HepG2 (cell line): ENCODE data around the gene SEBOX. TPM values are rescaled to one million over a fixed set of nuclear protein-coding genes. Genes with fewer than 3 reads are reported as not detected.

Experiments
- CBFB ChIP-seq: sonication (generic); formaldehyde crosslinking; IDR thresholded peaks from 2 replicates; pipeline ENCODE4 v1.4.0; 2020; ENCODE audit warnings: missing genetic modification reagents
- FOSL1 ChIP-seq: sonication (generic); formaldehyde crosslinking; IDR thresholded peaks from 2 replicates; pipeline ENCODE4 v1.9.0; 2021; ENCODE audit warnings: missing genetic modification reagents, borderline replicate concordance
- GZF1 ChIP-seq: sonication (generic); formaldehyde crosslinking; IDR thresholded peaks from 2 replicates; pipeline ENCODE4 v1.5.1; 2020; ENCODE audit warnings: mild to moderate bottlenecking, missing genetic modification reagents
- HOXD1 ChIP-seq: sonication (generic); formaldehyde crosslinking; IDR thresholded peaks from 2 replicates; pipeline ENCODE4 v1.5.0; 2020; ENCODE audit warnings: missing genetic modification reagents
- JARID2 ChIP-seq: sonication (generic); formaldehyde crosslinking; IDR thresholded peaks from 2 replicates; pipeline ENCODE4 v1.8.1; 2023; ENCODE audit warnings: missing genetic modification reagents, inconsistent platforms; ENCODE audit not compliant: insufficient replicate concordance
- MIER3 ChIP-seq: IDR thresholded peaks from 2 replicates; pipeline ENCODE4 v1.6.1; 2016; ENCODE audit warnings: missing compliant biosample characterization, borderline replicate concordance
- MXD4 ChIP-seq: IDR thresholded peaks from 2 replicates; pipeline ENCODE4 v1.6.1; 2016; ENCODE audit warnings: mild to moderate bottlenecking, missing biosample characterization, missing genetic modification reagents
- RELA ChIP-seq: sonication (generic); formaldehyde crosslinking; IDR thresholded peaks from 2 replicates; pipeline ENCODE4 v1.4.0; 2020; ENCODE audit warnings: missing genetic modification reagents
- U2AF1 ChIP-seq: fragments of 200-400 bp; formaldehyde crosslinking; optimal IDR thresholded peaks from 2 replicates; pipeline ENCODE3; 2017; ENCODE audit warnings: mild to moderate bottlenecking, low read depth, low read length
- ZBTB42 ChIP-seq: sonication (generic); formaldehyde crosslinking; IDR thresholded peaks from 2 replicates; pipeline ENCODE4 v1.5.0; 2020; ENCODE audit warnings: mild to moderate bottlenecking, missing genetic modification reagents
- ZFX ChIP-seq: sonication (generic); formaldehyde crosslinking; IDR thresholded peaks from 2 replicates; pipeline ENCODE4 v1.4.0; 2020; ENCODE audit warnings: mild to moderate bottlenecking, low read depth, missing genetic modification reagents, moderate library complexity
- ZNF232 ChIP-seq: sonication (generic); formaldehyde crosslinking; IDR thresholded peaks from 2 replicates; pipeline ENCODE4 v1.4.0; 2020; ENCODE audit warnings: missing genetic modification reagents, borderline replicate concordance
- ZNF256 ChIP-seq: sonication (generic); formaldehyde crosslinking; conservative IDR thresholded peaks from 2 replicates; pipeline ENCODE4 v1.4.0; 2020; ENCODE audit warnings: missing genetic modification reagents
- ZNF564 ChIP-seq: sonication (generic); formaldehyde crosslinking; IDR thresholded peaks from 2 replicates; pipeline ENCODE4 v1.8.1; 2023; ENCODE audit warnings: mild to moderate bottlenecking, missing genetic modification reagents
- ZNF768 ChIP-seq: sonication (generic); formaldehyde crosslinking; IDR thresholded peaks from 2 replicates; pipeline ENCODE4 v1.4.0; 2020; ENCODE audit warnings: missing genetic modification reagents
- ZNF850 ChIP-seq: sonication (generic); formaldehyde crosslinking; conservative IDR thresholded peaks from 2 replicates; pipeline ENCODE4 v1.9.0; 2021; ENCODE audit warnings: mild to moderate bottlenecking, missing genetic modification reagents
- polyA plus RNA-seq, 8 experiments: library from polyadenylated mRNA; depleted of rRNA in 3 of 8; stranded (reverse) in 7 of 8; unstranded in 1 of 8; fragments of >200 nt; fragmentation: Illumina TruSeq in 4 of 8; extraction: Trizol in 4 of 8; gene quantifications; 2 replicates each; pipeline versions ENCODE4 v1.2.1 to v1.2.3, GENCODE V29; 2011 to 2016; ENCODE audit warnings: low read depth in 4 of 8, missing spikeins in 1 of 8, mixed read lengths in 1 of 8; ENCODE audit not compliant: insufficient read depth in 1 of 8
- total RNA-seq, 5 experiments: library from RNA; depleted of rRNA; stranded (reverse); fragments of >200 nt; fragmentation: Illumina TruSeq; extraction: Trizol; gene quantifications; 2 replicates each; pipeline ENCODE4 v1.2.3, GENCODE V29; 2016; ENCODE audit warnings: low read depth in 1 of 5
- TF ChIP-seq, protein P1 (sequence below): sonication (generic); formaldehyde crosslinking; IDR thresholded peaks from 2 replicates; pipeline ENCODE4 v1.8.1; 2023; ENCODE audit warnings: mild to moderate bottlenecking, inconsistent platforms, moderate library complexity, missing genetic modification reagents, borderline replicate concordance
- TF ChIP-seq, protein P2 (sequence below): sonication (generic); formaldehyde crosslinking; IDR thresholded peaks from 2 replicates; pipeline ENCODE4 v1.8.0; 2023; ENCODE audit warnings: mild to moderate bottlenecking, missing genetic modification reagents
- TF ChIP-seq, protein P3 (sequence below): sonication (generic); formaldehyde crosslinking; IDR thresholded peaks from 2 replicates; pipeline ENCODE4 v1.4.0; 2020; ENCODE audit warnings: mild to moderate bottlenecking, missing genetic modification reagents
- TF ChIP-seq, protein P4 (sequence below): sonication (generic); formaldehyde crosslinking; IDR thresholded peaks from 2 replicates; pipeline ENCODE4 v1.5.0; 2020; ENCODE audit warnings: mild to moderate bottlenecking, missing genetic modification reagents
- TF ChIP-seq, protein P5 (sequence below): IDR thresholded peaks from 2 replicates; pipeline ENCODE4 v1.4.0; 2020; ENCODE audit warnings: mild to moderate bottlenecking, missing genetic modification reagents

Gene SEBOX
- total and polyA plus RNA-seq, 2 of the 13 experiments (the other 11 are each of a cell fraction or from before 2014, with no cell fraction given) = not detected

DNA sequence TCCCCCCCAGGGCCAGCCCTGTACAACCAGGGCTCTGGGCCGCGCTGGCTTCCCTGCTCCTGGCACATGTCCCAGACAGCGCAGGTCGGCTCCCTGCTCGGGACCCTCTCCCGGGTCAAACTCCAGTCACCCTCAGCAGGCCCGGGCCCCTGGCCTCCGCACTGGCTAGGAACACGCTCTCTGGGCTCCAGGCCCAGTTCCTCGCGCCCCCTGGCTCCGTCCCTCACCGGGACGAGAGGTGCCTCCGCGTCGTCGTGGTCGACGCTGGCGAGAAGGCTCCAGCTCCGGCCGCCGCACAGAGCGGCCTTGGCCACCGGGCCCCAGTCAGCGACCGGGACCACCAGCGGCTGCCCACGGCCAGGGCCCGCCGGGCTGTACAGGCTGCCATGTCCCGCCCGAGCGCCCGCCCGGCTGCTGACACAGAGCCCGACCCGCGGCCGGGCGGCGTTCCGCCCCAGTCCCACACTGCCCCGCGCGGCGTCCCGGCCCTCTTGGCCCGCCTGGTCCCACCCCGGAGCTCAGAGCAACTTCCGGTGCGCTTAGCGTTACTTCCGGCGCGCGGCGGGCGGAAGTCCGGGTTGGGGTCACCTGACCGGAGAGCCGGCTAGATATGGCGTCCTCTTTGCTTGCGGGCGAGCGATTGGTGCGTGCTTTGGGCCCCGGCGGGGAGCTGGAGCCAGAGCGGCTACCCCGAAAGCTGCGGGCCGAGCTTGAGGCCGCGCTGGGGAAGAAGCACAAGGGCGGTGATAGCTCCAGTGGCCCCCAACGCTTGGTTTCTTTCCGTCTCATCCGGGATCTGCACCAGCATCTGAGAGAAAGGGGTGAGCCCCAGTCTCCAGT is 7.7 kb downstream of the SEBOX start, which contains the start of gene POLDIP2 (continued):
- peak; percentile 74 for TF ChIP-seq HOXD1
- peak; percentile 78 for TF ChIP-seq CBFB (CRISPR knock-in tag)
- TF ChIP-seq ZNF850 = no peak
- peak; percentile 91 for TF ChIP-seq ZFX
- TF ChIP-seq, protein P1, sequence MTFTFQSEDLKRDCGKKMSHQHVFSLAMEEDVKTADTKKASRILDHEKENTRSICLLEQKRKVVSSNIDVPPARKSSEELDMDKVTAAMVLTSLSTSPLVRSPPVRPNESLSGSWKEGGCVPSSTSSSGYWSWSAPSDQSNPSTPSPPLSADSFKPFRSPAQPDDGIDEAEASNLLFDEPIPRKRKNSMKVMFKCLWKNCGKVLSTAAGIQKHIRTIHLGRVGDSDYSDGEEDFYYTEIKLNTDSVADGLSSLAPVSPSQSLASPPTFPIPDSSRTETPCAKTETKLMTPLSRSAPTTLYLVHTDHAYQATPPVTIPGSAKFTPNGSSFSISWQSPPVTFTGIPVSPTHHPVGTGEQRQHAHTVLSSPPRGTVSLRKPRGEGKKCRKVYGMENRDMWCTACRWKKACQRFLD (CRISPR knock-in tag) = peak; percentile 70; the same call in 1 of the 2 replicates
- no peak for TF ChIP-seq JARID2 (CRISPR knock-in tag)
- TF ChIP-seq, protein P2, sequence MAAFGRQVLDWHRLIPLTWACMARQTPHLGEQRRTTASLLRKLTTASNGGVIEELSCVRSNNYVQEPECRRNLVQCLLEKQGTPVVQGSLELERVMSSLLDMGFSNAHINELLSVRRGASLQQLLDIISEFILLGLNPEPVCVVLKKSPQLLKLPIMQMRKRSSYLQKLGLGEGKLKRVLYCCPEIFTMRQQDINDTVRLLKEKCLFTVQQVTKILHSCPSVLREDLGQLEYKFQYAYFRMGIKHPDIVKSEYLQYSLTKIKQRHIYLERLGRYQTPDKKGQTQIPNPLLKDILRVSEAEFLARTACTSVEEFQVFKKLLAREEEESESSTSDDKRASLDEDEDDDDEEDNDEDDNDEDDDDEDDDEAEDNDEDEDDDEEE (CRISPR knock-in tag) = no peak
- no peak; the same call in 1 of the 2 replicates for TF ChIP-seq RELA (CRISPR knock-in tag)
- no peak; the same call in 1 of the 2 replicates for TF ChIP-seq ZNF232 (CRISPR knock-in tag)
- peak; percentile 53; the same call in 1 of the 2 replicates for TF ChIP-seq MIER3 (CRISPR knock-in tag)
- TF ChIP-seq, protein P3, sequence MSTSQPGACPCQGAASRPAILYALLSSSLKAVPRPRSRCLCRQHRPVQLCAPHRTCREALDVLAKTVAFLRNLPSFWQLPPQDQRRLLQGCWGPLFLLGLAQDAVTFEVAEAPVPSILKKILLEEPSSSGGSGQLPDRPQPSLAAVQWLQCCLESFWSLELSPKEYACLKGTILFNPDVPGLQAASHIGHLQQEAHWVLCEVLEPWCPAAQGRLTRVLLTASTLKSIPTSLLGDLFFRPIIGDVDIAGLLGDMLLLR (CRISPR knock-in tag) = no peak
- TF ChIP-seq ZNF256 = no peak; the same call in 1 of the 2 replicates
- TF ChIP-seq MXD4 = peak; percentile 88
- no peak for TF ChIP-seq ZBTB42 (CRISPR knock-in tag)
- no peak for TF ChIP-seq GZF1 (CRISPR knock-in tag)
- TF ChIP-seq, protein P4, sequence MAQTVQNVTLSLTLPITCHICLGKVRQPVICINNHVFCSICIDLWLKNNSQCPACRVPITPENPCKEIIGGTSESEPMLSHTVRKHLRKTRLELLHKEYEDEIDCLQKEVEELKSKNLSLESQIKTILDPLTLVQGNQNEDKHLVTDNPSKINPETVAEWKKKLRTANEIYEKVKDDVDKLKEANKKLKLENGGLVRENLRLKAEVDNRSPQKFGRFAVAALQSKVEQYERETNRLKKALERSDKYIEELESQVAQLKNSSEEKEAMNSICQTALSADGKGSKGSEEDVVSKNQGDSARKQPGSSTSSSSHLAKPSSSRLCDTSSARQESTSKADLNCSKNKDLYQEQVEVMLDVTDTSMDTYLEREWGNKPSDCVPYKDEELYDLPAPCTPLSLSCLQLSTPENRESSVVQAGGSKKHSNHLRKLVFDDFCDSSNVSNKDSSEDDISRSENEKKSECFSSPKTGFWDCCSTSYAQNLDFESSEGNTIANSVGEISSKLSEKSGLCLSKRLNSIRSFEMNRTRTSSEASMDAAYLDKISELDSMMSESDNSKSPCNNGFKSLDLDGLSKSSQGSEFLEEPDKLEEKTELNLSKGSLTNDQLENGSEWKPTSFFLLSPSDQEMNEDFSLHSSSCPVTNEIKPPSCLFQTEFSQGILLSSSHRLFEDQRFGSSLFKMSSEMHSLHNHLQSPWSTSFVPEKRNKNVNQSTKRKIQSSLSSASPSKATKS (CRISPR knock-in tag) = no peak
- TF ChIP-seq ZNF564 (CRISPR knock-in tag) = 0 out of 2 replicates have a peak, but pooled peaks have one; percentile 32
- peak; percentile 47; the same call in 1 of the 2 replicates for TF ChIP-seq ZNF768
- TF ChIP-seq FOSL1 (CRISPR knock-in tag) = no peak
- TF ChIP-seq, protein P5, sequence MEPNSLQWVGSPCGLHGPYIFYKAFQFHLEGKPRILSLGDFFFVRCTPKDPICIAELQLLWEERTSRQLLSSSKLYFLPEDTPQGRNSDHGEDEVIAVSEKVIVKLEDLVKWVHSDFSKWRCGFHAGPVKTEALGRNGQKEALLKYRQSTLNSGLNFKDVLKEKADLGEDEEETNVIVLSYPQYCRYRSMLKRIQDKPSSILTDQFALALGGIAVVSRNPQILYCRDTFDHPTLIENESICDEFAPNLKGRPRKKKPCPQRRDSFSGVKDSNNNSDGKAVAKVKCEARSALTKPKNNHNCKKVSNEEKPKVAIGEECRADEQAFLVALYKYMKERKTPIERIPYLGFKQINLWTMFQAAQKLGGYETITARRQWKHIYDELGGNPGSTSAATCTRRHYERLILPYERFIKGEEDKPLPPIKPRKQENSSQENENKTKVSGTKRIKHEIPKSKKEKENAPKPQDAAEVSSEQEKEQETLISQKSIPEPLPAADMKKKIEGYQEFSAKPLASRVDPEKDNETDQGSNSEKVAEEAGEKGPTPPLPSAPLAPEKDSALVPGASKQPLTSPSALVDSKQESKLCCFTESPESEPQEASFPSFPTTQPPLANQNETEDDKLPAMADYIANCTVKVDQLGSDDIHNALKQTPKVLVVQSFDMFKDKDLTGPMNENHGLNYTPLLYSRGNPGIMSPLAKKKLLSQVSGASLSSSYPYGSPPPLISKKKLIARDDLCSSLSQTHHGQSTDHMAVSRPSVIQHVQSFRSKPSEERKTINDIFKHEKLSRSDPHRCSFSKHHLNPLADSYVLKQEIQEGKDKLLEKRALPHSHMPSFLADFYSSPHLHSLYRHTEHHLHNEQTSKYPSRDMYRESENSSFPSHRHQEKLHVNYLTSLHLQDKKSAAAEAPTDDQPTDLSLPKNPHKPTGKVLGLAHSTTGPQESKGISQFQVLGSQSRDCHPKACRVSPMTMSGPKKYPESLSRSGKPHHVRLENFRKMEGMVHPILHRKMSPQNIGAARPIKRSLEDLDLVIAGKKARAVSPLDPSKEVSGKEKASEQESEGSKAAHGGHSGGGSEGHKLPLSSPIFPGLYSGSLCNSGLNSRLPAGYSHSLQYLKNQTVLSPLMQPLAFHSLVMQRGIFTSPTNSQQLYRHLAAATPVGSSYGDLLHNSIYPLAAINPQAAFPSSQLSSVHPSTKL (CRISPR knock-in tag) = no peak
- TF ChIP-seq U2AF1 = no peak
